ENCODE results near the gene EXOSC10.
"Not testable (repeated sequence)": the region's sequence is repeated elsewhere in the genome, so short reads cannot be mapped to it uniquely, and the experiment has no call there.

The EXOSC10 gene

DNA sequence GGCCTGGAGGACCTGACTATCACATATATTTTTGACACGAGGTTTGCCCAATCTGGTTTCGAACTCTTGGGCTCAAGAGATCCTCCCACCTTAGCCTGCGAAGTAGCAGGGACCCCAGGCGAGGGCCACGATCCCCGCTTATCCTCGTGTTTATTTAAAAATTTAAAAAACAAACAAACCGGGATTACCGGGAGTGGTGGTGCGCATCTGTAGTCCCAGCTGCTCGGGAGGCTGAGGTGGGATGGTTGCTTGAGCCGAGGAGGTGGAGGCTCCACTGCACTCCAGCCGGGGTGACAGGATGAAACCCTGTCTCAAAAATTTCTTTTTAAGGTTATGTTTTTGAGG, 452 bp upstream of the EXOSC10 start:
- H3K4me3 ChIP-seq (ENCODE audit: control insufficient read depth, low read depth, low read length): peak overlapping the region; percentile 92
- TF ChIP-seq, protein P1, sequence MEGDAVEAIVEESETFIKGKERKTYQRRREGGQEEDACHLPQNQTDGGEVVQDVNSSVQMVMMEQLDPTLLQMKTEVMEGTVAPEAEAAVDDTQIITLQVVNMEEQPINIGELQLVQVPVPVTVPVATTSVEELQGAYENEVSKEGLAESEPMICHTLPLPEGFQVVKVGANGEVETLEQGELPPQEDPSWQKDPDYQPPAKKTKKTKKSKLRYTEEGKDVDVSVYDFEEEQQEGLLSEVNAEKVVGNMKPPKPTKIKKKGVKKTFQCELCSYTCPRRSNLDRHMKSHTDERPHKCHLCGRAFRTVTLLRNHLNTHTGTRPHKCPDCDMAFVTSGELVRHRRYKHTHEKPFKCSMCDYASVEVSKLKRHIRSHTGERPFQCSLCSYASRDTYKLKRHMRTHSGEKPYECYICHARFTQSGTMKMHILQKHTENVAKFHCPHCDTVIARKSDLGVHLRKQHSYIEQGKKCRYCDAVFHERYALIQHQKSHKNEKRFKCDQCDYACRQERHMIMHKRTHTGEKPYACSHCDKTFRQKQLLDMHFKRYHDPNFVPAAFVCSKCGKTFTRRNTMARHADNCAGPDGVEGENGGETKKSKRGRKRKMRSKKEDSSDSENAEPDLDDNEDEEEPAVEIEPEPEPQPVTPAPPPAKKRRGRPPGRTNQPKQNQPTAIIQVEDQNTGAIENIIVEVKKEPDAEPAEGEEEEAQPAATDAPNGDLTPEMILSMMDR (conservative IDR thresholded peaks at IDR 0.05; ENCODE audit: control insufficient read depth, insufficient read depth, low read depth, low read length): no peak
- DNase-seq (ENCODE audit: low read depth): no peak

DNA sequence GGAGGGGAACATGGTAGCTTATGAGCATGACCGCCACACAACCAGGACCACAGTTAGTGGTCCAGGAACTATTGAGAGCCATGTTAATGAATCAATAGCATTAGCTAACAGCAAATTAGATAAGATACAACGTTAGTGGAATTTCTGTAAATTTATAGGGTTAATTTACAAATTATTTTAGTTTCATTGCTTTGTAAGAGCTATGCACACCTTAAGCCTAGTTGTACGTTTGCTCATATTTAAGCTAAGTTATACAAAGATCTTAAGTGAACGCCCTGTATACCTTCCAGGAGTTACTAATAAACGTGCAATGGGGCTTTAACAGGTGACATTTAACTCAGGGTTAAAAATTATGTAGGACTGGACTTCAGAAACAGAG, 749 bp downstream of the EXOSC10 start:
- DNase-seq (ENCODE audit: low read depth): no peak

DNA sequence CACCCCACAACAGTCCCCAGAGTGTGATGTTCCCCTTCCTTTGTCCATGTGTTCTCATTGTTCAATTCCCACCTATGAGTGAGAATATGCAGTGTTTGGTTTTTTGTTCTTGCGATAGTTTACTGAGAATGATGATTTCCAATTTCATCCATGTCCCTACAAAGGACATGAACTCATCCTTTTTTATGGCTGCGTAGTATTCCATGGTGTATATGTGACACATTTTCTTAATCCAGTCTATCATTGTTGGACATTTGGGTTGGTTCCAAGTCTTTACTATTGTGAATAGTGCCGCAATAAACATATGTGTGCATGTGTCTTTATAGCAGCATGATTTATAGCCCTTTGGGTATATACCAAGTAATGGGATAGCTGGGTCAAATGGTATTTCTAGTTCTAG, 15.9 kb downstream of the EXOSC10 start:
- not testable (repeated sequence) for H3K4me3 ChIP-seq (ENCODE audit: control insufficient read depth, low read depth, low read length); DNase-seq (ENCODE audit: low read depth)

More for the DNA sequence above, 749 bp downstream of the EXOSC10 start:
- H3K4me3 ChIP-seq (ENCODE audit: control insufficient read depth, low read depth, low read length): peak overlapping the region; percentile 92
- TF ChIP-seq, protein P1 (conservative IDR thresholded peaks at IDR 0.05; ENCODE audit: control insufficient read depth, insufficient read depth, low read depth, low read length): no peak

DNA sequence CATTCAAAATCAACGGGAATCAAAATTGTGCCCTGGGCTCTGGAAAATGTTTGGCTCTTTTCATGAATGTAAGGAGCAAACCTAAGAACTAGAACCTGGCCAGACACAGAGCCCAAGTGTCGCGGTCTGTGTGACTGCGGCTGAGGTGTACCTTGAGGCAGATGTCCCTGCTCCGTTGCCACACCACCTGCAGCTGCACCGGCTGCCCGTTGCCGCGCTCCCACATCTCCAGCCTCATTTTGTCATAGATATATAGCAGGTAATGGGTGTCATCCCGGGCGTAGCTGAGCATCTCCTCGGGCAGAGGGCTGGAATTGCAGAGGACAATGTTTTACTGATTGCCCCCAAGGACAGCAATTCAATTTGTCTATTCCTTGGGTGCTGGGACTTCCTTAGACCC, 18.7 kb downstream of the EXOSC10 start:
- TF ChIP-seq, protein P1 (conservative IDR thresholded peaks at IDR 0.05; ENCODE audit: control insufficient read depth, insufficient read depth, low read depth, low read length): no peak
- DNase-seq (ENCODE audit: low read depth): no peak
- H3K4me3 ChIP-seq (ENCODE audit: control insufficient read depth, low read depth, low read length): no peak overlapping the region

DNA sequence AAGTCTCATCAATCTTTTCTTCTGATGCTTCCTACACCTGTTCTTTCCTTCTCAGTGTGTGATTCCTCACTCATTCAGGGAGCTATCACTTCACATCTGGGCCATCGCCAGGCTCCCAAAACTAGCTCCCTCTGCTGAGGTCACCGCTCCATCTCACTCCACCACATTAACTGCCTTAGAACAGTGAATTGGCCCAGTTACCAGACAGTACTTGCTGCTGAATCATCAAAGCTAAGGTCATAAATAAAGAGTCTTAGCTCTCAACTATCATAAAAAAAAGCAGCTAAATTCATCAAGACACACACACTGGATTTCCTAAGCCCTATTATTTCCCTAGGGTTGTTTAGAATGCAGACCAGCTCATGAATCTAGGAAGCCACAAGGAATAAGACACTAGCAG, 21.0 kb downstream of the EXOSC10 start:
- DNase-seq (ENCODE audit: low read depth): peak; percentile 86

DNA sequence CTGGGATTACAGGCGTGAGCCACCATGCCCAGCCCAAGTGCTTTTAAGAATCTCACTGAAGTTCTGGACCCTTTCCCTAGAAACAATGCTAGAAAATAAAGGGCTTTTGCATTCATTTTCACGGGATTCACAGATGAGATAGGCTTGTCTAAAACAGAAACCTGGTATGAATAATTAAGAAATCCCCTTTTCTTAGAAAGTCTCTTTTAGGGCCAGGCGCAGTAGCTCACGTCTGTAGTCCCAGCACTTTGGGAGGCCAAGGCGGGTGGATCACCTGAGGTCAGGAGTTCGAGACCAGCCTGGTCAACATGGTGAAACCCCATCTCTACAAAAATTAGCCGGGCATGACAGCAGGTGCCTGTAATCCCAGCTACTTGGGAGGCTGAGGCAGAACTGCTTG, 26.3 kb downstream of the EXOSC10 start:
- H3K4me3 ChIP-seq (ENCODE audit: control insufficient read depth, low read depth, low read length); DNase-seq (ENCODE audit: low read depth): not testable (repeated sequence)

More for the DNA sequence above, 21.0 kb downstream of the EXOSC10 start:
- TF ChIP-seq, protein P1 (conservative IDR thresholded peaks at IDR 0.05; ENCODE audit: control insufficient read depth, insufficient read depth, low read depth, low read length): no peak
- no peak overlapping the region for H3K4me3 ChIP-seq (ENCODE audit: control insufficient read depth, low read depth, low read length)

DNA sequence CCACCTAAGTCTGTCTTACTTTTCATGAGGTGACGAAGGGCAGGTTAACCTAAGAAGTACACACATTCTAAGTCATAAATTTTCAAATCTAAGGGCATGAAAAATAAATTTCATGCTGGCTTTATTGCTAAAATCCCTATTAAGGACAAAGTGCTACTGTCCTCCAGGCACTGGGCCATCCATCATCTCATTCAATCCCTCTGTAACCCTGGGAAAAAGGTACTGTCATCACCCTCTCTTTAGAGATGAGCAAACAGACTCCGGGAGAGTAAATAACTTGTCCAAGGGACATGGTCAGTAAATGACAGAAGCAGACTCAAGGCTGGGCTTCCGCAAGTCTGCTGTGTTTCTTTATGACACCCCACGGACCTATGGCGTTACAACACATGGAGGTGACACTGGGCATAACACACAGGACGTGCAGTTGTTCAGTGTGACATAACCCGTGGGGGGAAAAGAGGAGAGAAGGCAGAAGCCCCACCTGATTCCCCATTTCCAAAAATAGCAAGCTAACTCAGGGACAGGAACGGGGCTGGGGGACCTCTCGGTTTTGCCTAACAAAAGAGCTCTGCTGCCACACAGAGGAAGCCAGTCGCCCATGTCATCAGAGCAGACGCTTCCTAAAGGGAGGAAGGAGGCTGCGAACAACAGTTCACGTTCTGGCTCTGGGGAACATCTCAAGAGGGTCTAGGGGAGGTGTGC, 27.3 kb downstream of the EXOSC10 start:
- TF ChIP-seq, protein P1 (conservative IDR thresholded peaks at IDR 0.05; ENCODE audit: control insufficient read depth, insufficient read depth, low read depth, low read length): no peak
- DNase-seq (ENCODE audit: low read depth): no peak

More for the DNA sequence above, 27.3 kb downstream of the EXOSC10 start:
- no peak overlapping the region for H3K4me3 ChIP-seq (ENCODE audit: control insufficient read depth, low read depth, low read length)

Data from fibroblast of mammary gland (primary cell).